CD1c-positive myeloid dendritic cell (primary cell): ENCODE data around the gene SLC1A2.
A peak's percentile ranks its signal among the peaks of the same experiment; 100 is the strongest.

Experiments
- DNase-seq: peaks from one replicate; pipeline ENCODE4 v3.0.0-alpha.2; 2016; ENCODE audit errors: extremely low spot score

SLC1A2 gene

GRCh38 chr11:35413598-35413997 is 5.8 kb downstream of the SLC1A2 start:
- DNase-seq: no peak

GRCh38 chr11:35412285-35412684 is 7.1 kb downstream of the SLC1A2 start:
- peak; percentile 12 for DNase-seq

DNA sequence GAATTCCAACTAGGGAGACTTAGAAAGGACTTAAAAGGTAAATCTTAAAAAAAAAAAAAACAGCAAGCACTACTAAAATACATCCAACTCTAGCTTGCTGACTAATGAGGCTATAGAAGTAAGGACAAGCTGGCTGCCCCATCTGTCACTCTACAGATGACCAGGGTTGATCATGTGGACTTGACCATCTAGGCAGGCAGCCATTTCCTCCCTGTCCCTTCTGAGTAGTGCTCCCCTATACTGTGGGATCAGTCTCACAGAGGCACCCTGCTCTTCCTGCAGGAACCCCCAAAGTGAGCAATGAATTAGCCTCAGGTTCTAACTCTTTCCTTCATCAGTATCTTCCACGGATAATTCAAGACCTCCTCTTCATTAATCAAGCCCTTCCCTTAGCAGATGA is 12.3 kb downstream of the SLC1A2 start:
- DNase-seq: no peak

GRCh38 chr11:35404388-35404775 is 15.0 kb downstream of the SLC1A2 start:
- peak; percentile 61 for DNase-seq

GRCh38 chr11:35403765-35404387 is 15.5 kb downstream of the SLC1A2 start:
- DNase-seq: no peak

DNA sequence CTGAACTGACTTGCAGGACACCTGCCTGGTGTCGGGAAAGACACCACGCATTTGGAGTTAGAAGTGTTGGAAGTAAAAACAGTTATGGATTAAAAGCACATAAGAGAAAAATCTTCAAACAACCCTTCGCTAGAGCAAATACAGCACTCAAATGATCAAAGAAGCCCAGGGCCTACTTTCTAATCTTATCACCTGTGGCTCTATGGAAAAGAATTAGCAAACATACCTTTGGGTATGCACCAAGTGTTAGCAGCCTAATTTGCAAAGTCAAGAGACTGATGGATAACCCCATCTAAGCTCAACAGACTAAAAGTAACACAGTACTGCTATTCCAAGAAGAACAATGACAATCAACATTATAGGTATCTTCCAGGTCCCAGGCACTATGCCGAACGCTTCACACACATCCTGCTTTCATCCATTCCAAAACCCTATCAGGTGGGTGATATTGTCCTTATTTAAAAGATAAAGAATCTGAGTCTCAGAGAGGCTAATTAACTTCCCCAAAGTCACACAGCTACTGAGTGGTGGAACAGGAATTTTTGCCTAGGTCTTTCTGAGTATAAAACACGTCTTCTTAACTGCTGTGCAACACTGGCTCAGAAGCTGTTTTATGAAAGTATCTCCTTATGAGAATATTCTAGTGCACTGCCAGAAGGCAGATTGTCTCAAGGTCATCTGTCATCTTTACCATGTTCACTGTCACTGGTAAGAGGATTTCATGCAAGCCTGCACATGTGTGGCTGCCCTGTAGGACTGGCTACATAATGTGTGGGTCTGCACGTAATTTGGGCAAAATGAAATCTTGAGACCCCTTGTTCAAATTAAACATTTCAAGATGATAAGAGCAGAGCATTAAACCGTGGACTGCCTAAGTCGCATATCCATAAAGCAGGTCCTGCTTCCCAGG is 16.4 kb downstream of the SLC1A2 start:
- no peak for DNase-seq

- DNase-seq: no peak
These were observed 20.5 kb downstream of the SLC1A2 start for GRCh38 chr11:35398881-35399280.

DNA sequence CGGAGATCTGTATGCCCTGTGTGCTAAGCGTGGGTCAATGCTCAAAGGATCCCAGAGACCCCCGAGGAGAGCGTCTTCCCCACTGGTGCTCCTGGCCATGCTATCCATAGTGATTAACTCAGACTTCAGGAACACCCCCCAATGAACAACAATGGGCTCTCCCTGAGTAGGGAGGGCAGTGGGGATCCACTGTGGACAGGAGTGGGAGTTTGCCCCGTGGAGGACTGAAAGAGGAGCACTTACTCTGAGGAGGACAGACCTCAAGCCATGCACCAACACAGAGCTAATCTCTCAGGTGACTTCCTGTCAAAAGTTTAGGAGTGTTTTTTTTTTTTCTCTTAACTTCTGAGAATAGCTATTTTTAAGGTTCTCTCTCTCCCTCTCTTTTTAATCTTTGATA is 24.4 kb downstream of the SLC1A2 start:
- DNase-seq: no peak

- no peak for DNase-seq
These were observed 26.3 kb downstream of the SLC1A2 start for GRCh38 chr11:35393098-35393497.

GRCh38 chr11:35391922-35392688 is 27.3 kb downstream of the SLC1A2 start:
- DNase-seq: peak; percentile 88

DNA sequence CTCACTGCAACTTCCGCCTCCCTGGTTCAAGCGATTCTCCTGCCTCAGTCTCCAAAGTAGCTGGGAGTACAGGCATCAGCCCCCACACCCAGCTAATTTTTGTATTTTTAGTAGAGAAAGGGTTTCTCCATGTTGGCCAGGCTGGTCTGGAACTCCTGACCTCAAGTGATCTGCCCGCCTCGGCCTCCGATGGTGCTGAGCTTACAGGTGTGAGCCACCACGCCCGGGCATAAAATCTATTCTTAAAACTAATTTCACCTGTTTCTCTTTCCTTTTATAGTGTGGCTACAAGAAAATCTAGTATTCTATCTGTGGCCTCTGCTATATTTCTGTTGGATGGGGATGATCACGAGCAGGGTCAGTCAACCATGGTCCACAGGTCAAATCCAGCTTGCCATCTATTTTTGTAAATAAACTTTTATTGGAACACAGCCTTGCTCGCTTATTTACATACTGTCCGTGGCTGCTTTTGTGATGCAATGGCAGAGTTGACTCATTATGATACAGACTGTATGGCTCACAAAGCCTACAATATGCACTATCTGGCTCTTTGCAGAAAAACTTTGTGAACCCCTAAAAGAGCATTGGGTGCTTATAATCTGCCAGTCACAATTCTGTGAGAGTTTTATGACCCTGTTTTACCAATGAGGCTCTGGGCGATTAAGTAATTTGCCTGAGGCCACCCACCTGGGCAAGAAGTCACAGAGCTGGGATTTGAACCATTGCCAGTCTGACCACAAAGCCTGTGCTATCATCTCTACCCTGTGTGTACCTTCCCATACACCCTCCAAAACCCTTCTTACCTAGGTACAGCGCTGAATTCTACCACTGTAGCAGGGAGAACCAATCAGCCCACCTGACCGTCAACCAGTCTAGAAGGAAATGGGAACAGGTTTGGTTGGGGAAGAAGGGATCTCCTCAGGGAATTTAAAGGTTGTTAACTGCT is 28.3 kb downstream of the SLC1A2 start:
- DNase-seq: peak; percentile 80

GRCh38 chr11:35389897-35390465 is 29.4 kb downstream of the SLC1A2 start:
- DNase-seq: peak; percentile 65

GRCh38 chr11:35389112-35389511 is 30.2 kb downstream of the SLC1A2 start:
- DNase-seq: no peak

- no peak for DNase-seq
These were observed 31.3 kb downstream of the SLC1A2 start for GRCh38 chr11:35388061-35388460.

GRCh38 chr11:35387111-35387982 is 32.0 kb downstream of the SLC1A2 start:
- DNase-seq: peak; percentile 51

- DNase-seq: no peak
These were observed 35.4 kb downstream of the SLC1A2 start for GRCh38 chr11:35383953-35384352.

- DNase-seq: no peak
These were observed 37.5 kb downstream of the SLC1A2 start for GRCh38 chr11:35381709-35382322.

GRCh38 chr11:35380603-35381002 is 38.8 kb downstream of the SLC1A2 start:
- no peak for DNase-seq

DNA sequence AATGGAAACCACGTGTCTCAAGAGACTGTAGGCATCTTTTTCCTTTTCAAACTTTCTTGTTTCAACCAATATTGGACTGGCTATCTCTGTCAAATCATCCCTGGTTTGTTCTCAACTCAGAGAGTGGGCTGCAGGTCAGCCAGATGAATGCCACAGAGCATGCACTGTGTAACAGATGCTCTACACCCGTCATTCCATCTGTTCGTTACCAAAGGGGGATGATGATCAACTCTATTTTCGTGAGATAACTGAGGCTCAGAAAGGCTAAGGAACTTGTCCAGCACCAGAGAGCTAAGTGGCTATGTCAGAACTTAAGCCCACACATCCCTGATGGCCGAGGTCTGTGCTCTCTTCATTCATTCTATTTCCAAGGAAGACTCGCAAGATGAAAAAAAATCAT is 42.1 kb downstream of the SLC1A2 start:
- no peak for DNase-seq

DNA sequence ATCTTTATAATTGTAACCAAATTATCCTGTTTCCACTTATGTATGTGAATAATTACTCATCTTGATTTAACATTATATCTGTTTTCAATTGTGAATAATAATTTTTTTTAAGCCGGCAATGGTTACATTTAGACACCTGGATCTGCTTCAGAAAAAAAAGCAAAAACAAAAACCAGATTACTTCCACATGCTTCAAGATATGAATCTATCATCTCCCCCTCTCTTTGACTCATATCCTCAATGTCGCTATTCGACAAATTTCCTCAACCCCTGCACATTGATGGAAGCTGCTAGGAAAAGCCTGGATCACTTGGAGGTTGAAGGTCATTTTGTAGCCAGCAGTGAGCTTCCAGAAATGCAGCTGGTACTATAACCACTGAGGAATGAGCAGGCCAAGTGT is 42.7 kb downstream of the SLC1A2 start:
- DNase-seq: no peak
